A549 (cell line): ENCODE results near the gene PRDM5.

ENCODE experiments used
- CBX2 ChIP-seq: fragments of 200-600 bp; sonication (generic); IDR thresholded peaks from 2 replicates; pipeline ENCODE4 v1.6.1; 2016; ENCODE audit warnings: low read depth, mild to moderate bottlenecking, borderline replicate concordance
- CHD4 ChIP-seq: fragments of 200-600 bp; sonication (generic); IDR thresholded peaks from 2 replicates; pipeline ENCODE4 v1.6.1; 2016; ENCODE audit warnings: antibody characterized with exemption, mild to moderate bottlenecking, borderline replicate concordance
- EP300 ChIP-seq, 2 experiments: fragments of >200 bp; sonication (Bioruptor Twin); formaldehyde crosslinking; IDR thresholded peaks; 2 replicates in 1 of 2; 3 replicates in 1 of 2; pipeline ENCODE4 v1.6.1; 2016 to 2017
- HDAC2 ChIP-seq: fragments of 200-600 bp; sonication (generic); IDR thresholded peaks from 2 replicates; pipeline ENCODE4 v1.6.1; 2016
- JUN ChIP-seq, 2 experiments: fragments of >200 bp; sonication (Bioruptor Twin); formaldehyde crosslinking; IDR thresholded peaks; 2 replicates in 1 of 2; 3 replicates in 1 of 2; pipeline ENCODE4 v1.6.1; 2016 to 2017
- JUNB ChIP-seq: fragments of >200 bp; sonication (Bioruptor Twin); formaldehyde crosslinking; IDR thresholded peaks from 2 replicates; pipeline ENCODE4 v1.6.1; 2016
- MAFK ChIP-seq: fragments of 450-650 bp; IDR thresholded peaks from 2 replicates; pipeline ENCODE4 v1.6.1; 2014; ENCODE audit not compliant: partially characterized antibody
- POLR2A ChIP-seq: IDR thresholded peaks from 2 replicates; pipeline ENCODE4 v1.6.1; 2012; ENCODE audit warnings: mild to moderate bottlenecking, low read length
- RAD21 ChIP-seq, 2 experiments: fragments of >200 bp in 1 of 2; sonication (Bioruptor Twin) in 1 of 2; formaldehyde crosslinking in 1 of 2; IDR thresholded peaks in 1 of 2; conservative IDR thresholded peaks in 1 of 2; 2 replicates in 1 of 2; 3 replicates in 1 of 2; pipeline ENCODE4 v1.6.1; 2012 to 2018; ENCODE audit warnings: inconsistent platforms in 1 of 2
- RFX5 ChIP-seq: fragments of 450-650 bp; IDR thresholded peaks from 2 replicates; pipeline ENCODE4 v1.7.1; 2014; ENCODE audit warnings: antibody characterized with exemption, mild to moderate bottlenecking, moderate library complexity
- SREBF2 ChIP-seq: fragments of 450-650 bp; IDR thresholded peaks from 2 replicates; pipeline ENCODE4 v1.6.1; 2014; ENCODE audit warnings: mild to moderate bottlenecking, moderate library complexity
- TF ChIP-seq, protein P1 (sequence below): fragments of >200 bp; sonication (Bioruptor Twin); formaldehyde crosslinking; IDR thresholded peaks from 3 replicates; pipeline ENCODE4 v1.5.1; 2016
- TF ChIP-seq, protein P2 (sequence below): IDR thresholded peaks from 2 replicates; pipeline ENCODE4 v1.6.1; 2012
- TF ChIP-seq, protein P3 (sequence below): fragments of 200-600 bp; sonication (generic); IDR thresholded peaks from 2 replicates; pipeline ENCODE4 v1.6.1; 2016; ENCODE audit warnings: antibody characterized with exemption, mild to moderate bottlenecking, moderate library complexity

DNA sequence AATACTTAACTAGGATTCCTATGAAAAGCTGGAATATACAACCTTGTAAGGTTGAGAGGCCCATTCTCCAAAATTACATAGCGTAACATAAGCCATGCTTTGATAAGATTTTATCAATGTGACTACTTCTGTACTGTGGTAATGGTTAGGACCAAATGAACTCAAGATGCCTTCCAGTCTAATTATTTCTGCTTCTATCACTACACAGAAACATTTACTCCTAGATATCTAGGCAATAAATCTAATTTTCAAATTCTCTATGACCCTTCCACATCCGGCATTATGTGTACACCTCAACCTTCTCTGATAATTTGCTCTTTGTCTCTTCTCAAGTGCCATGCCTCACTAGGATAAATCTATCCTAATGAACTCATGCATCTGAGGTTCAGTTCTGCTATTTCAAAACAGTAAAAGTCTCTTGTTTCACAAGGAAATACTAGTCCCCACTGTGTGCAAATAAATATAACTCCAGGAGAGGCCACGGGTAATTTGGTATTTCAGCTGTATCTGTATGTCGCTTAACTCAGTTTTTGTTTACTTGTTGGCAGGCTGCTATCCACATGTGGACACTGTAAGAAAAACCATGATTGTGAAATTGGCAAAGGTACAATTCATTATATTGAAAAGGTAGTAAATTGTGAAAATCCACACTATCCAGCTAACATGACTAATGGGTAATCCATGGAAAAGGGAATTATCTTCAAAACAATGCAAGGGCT is 93.3 kb downstream of the PRDM5 start:
- TF ChIP-seq, protein P1, sequence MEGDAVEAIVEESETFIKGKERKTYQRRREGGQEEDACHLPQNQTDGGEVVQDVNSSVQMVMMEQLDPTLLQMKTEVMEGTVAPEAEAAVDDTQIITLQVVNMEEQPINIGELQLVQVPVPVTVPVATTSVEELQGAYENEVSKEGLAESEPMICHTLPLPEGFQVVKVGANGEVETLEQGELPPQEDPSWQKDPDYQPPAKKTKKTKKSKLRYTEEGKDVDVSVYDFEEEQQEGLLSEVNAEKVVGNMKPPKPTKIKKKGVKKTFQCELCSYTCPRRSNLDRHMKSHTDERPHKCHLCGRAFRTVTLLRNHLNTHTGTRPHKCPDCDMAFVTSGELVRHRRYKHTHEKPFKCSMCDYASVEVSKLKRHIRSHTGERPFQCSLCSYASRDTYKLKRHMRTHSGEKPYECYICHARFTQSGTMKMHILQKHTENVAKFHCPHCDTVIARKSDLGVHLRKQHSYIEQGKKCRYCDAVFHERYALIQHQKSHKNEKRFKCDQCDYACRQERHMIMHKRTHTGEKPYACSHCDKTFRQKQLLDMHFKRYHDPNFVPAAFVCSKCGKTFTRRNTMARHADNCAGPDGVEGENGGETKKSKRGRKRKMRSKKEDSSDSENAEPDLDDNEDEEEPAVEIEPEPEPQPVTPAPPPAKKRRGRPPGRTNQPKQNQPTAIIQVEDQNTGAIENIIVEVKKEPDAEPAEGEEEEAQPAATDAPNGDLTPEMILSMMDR, result no peak
- no peak for TF ChIP-seq JUN (IDR thresholded peaks at IDR 0.05)
- TF ChIP-seq POLR2A, result no peak
- TF ChIP-seq RFX5, result no peak
- TF ChIP-seq MAFK, result no peak
- TF ChIP-seq CHD4, result no peak
- TF ChIP-seq, protein P2, sequence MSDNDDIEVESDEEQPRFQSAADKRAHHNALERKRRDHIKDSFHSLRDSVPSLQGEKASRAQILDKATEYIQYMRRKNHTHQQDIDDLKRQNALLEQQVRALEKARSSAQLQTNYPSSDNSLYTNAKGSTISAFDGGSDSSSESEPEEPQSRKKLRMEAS, result no peak
- TF ChIP-seq, protein P3, sequence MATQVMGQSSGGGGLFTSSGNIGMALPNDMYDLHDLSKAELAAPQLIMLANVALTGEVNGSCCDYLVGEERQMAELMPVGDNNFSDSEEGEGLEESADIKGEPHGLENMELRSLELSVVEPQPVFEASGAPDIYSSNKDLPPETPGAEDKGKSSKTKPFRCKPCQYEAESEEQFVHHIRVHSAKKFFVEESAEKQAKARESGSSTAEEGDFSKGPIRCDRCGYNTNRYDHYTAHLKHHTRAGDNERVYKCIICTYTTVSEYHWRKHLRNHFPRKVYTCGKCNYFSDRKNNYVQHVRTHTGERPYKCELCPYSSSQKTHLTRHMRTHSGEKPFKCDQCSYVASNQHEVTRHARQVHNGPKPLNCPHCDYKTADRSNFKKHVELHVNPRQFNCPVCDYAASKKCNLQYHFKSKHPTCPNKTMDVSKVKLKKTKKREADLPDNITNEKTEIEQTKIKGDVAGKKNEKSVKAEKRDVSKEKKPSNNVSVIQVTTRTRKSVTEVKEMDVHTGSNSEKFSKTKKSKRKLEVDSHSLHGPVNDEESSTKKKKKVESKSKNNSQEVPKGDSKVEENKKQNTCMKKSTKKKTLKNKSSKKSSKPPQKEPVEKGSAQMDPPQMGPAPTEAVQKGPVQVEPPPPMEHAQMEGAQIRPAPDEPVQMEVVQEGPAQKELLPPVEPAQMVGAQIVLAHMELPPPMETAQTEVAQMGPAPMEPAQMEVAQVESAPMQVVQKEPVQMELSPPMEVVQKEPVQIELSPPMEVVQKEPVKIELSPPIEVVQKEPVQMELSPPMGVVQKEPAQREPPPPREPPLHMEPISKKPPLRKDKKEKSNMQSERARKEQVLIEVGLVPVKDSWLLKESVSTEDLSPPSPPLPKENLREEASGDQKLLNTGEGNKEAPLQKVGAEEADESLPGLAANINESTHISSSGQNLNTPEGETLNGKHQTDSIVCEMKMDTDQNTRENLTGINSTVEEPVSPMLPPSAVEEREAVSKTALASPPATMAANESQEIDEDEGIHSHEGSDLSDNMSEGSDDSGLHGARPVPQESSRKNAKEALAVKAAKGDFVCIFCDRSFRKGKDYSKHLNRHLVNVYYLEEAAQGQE, result no peak
- TF ChIP-seq JUNB, result no peak
- TF ChIP-seq EP300 (IDR thresholded peaks at IDR 0.05), result no peak
- no peak for TF ChIP-seq SREBF2
- no peak for TF ChIP-seq CBX2
- no peak for TF ChIP-seq RAD21 (conservative IDR thresholded peaks at IDR 0.05 in 1 of 2, IDR thresholded peaks at IDR 0.05 in 1 of 2)
- TF ChIP-seq HDAC2, result no peak
